ENCODE data around the gene FDXACB1.

- TF ChIP-seq ZNF274 (IDR thresholded peaks at IDR 0.05; ENCODE audit: low read depth, low read length) (no peak), SUZ12 (IDR thresholded peaks at IDR 0.05; ENCODE audit: extremely low read depth, insufficient read depth, insufficient read length) (no peak)
Observed at GRCh38 chr11:111909378-111909777, 30.4 kb upstream of the FDXACB1 start.
